GM06990 (cell line): Measurements from ENCODE around the gene RAB6B.

Experiments used
- DNase-seq: peaks from one replicate; pipeline ENCODE4 v3.0.0-alpha.2; 2011; ENCODE audit not compliant: insufficient read length; ENCODE audit errors: extremely low read depth
- H3K27me3 ChIP-seq: replicated peaks from 2 replicates; pipeline ENCODE4 v1.6.0; 2011; ENCODE audit warnings: low read length; ENCODE audit not compliant: control insufficient read depth, insufficient read depth
- H3K36me3 ChIP-seq: 2 replicates; pipeline ENCODE4 v1.5.1; 2011; ENCODE audit warnings: low read length; ENCODE audit not compliant: control insufficient read depth, insufficient read depth
- H3K4me3 ChIP-seq: replicated peaks from 2 replicates; pipeline ENCODE4 v1.5.1; 2011; ENCODE audit warnings: low read depth, mild to moderate bottlenecking, control low read depth, low read length
- TF ChIP-seq, protein P1 (sequence below): IDR thresholded peaks from 2 replicates; pipeline ENCODE4 v1.5.1; 2011; ENCODE audit warnings: low read length, control low read depth, mild to moderate bottlenecking, inconsistent platforms; ENCODE audit not compliant: insufficient read depth, poor library complexity, severe bottlenecking

RAB6B gene

DNA sequence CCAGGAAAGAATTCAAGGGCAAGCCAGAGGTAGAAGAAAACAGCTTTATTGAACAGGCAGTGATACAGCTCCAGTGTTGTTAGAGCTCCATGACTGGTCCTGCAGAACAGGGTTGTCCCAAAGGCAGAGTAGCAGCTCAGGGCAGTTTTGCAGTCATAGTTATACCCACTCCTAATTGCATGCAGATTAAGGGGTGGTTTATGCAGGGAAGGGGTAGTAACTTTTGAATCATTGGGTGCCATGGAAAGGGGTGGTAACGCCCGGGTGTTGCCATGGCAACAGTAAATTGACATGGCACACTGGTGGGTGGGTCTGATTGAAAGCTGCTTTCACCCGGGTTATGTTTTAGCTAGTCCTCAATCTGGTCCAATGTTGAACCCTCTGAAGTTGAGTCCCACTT lies 9.7 kb upstream of the RAB6B start:
- no peak for DNase-seq
- Histone ChIP-seq H3K27me3 (no peaks in the 10 kb centered on the region), H3K36me3 (no peaks in the 10 kb centered on the region), H3K4me3 (no peak overlapping the region)
- TF ChIP-seq, protein P1, sequence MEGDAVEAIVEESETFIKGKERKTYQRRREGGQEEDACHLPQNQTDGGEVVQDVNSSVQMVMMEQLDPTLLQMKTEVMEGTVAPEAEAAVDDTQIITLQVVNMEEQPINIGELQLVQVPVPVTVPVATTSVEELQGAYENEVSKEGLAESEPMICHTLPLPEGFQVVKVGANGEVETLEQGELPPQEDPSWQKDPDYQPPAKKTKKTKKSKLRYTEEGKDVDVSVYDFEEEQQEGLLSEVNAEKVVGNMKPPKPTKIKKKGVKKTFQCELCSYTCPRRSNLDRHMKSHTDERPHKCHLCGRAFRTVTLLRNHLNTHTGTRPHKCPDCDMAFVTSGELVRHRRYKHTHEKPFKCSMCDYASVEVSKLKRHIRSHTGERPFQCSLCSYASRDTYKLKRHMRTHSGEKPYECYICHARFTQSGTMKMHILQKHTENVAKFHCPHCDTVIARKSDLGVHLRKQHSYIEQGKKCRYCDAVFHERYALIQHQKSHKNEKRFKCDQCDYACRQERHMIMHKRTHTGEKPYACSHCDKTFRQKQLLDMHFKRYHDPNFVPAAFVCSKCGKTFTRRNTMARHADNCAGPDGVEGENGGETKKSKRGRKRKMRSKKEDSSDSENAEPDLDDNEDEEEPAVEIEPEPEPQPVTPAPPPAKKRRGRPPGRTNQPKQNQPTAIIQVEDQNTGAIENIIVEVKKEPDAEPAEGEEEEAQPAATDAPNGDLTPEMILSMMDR, result no peak

GRCh38 chr3:133901847-133902246 lies 6.2 kb upstream of the RAB6B start:
- no peak for DNase-seq
- Histone ChIP-seq H3K36me3 (no peaks in the 10 kb centered on the region), H3K4me3 (no peak overlapping the region), H3K27me3 (no peaks in the 10 kb centered on the region)
- TF ChIP-seq, protein P1, result no peak

DNA sequence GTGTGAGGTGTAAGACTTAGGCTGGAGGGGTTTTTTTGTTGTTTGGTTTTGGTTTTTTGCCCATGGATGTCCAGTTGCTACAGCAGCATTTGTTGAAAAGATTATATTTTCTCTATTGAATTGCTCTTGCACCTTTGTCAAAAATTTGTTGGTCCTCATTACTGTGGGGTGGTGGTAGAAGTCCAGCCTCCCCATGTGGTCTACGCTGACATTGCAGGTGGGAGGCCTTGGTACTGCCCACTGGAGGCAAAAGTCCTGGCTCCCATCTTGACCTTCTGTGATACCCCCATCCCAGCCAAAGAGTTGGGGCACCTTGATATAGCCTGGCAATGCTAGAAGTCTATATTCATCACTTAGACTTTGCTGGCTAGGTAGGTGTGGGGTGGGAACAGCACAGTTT lies 5.4 kb upstream of the RAB6B start:
- Histone ChIP-seq H3K27me3 (peaks cover 4% of the 10 kb centered on the region; the same call in 1 of the 2 replicates), H3K4me3 (no peak overlapping the region), H3K36me3 (no peaks in the 10 kb centered on the region)
- TF ChIP-seq, protein P1, result peak; percentile 31
- no peak for DNase-seq

DNA sequence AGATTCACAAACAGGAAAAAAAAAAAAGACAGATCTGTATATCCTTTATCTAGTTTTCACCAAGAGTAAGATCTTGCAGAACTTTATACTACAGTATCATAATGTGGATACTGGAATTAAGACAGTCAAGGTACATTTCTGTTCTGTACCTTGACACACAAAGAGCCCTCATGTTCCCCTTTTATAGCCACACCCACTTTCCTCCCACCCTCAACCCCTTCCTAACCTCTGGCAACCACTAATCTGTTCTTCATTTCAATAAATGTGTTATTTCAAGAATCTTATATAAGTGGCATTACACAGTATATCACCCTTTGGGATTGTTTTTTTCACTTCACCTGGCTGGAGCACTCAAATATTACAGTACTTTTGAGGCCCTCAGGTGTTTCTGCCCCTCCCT lies 3.6 kb upstream of the RAB6B start:
- Histone ChIP-seq H3K36me3 (no peaks in the 10 kb centered on the region), H3K4me3 (no peak overlapping the region), H3K27me3 (peaks cover 4% of the 10 kb centered on the region; the same call in 1 of the 2 replicates)
- no peak for DNase-seq
- TF ChIP-seq, protein P1, result no peak

GRCh38 chr3:133897547-133897946 lies 1.9 kb upstream of the RAB6B start:
- Histone ChIP-seq H3K36me3 (no peaks in the 10 kb centered on the region), H3K4me3 (no peak overlapping the region), H3K27me3 (peaks cover 4% of the 10 kb centered on the region)
- no peak for DNase-seq
- TF ChIP-seq, protein P1, result no peak
